HG03469 (cell line): ENCODE measurements around the gene SEMA6B.
"Not testable (repeated sequence)": the region's sequence is repeated elsewhere in the genome, so short reads cannot be mapped to it uniquely, and the experiment has no call there.

Experiments used
- ATAC-seq: cut with Tn5 transposase; IDR thresholded peaks from one replicate; pipeline ENCODE4 v1.9.1; 2021; ENCODE audit warnings: mild to moderate bottlenecking, moderate library complexity, moderate number of reproducible peaks; ENCODE audit not compliant: unreplicated experiment

Gene SEMA6B

DNA sequence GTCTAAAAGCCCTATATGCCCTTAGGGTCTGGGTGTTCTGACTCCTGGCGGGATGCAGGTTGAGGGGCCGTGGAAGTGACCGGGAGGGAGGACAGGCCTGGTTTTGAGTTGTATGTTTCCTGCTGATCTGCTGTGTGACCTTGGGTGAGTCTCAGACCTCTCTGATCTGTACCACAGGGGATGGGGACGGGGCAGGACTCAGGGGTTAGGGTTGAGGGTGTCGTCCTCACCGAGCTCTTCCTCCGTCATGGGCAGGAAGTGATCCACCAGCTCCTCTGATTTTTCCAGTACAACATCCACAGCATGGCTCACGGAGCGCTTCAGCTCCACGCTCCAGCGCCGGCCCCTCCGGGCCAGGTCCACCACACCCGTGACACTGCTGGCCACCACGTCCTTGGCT, 30.6 kb downstream of the SEMA6B start:
- ATAC-seq: no peak

- not testable (repeated sequence) for ATAC-seq
These were observed 32.1 kb downstream of the SEMA6B start for GRCh38 chr19:4527377-4527776.

DNA sequence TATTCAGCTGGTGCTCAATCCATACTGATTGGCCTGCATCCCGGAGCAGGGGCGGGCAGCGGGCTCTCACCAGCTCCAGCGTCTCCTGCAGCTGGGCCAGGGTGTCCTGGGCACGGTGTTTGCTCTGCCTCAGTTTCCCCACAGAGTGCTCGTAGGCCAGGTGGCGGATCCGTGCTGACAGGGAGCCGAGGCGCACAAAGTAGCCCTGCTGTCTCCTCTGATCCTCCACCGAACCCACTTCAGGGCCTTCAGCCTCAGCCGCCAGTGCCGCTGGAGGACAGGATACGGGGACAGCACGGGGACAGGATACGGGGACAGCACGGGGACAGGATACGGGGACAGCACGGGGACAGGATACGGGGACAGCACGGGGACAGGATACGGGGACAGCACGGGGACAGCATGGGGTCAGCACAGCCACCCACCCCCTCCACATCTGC, 33.9 kb downstream of the SEMA6B start:
- ATAC-seq: no peak

- ATAC-seq: no peak
These were observed 34.5 kb downstream of the SEMA6B start for GRCh38 chr19:4524808-4525562.

GRCh38 chr19:4523306-4524110, 36.0 kb downstream of the SEMA6B start:
- no peak for ATAC-seq

DNA sequence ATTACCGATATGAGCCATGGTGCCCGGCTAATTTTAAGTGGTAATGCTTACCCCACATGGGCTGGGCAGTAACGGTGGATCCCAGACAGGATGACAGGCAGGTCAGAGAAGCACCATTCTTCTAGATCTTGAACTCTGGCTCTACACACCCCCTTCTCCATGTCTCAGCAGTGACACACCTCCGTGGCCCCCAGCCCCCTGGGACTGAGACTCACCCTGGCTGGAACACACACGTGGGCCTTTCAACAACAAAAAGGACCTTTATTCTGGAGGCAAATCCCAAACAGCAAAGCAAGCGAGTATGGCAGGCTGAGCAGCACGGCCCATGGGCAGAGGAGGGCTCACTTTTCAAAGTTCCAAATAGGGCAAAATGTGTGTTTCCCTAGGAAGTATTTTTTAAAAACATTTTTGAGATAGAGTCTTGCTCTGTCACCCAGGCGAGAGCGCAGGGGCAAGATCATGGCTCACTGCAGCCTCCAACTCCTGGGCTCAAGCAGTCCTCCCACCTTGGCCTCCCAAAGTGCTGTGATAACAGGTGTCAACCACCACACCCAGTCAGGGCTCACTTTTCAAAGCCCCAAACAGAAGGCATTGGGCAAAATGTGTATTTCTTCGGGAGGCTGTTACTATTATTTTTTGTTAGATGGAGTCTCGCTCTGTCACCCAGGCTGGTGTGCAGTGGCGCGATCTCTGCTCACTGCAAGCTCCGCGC, 37.0 kb downstream of the SEMA6B start:
- no peak for ATAC-seq

DNA sequence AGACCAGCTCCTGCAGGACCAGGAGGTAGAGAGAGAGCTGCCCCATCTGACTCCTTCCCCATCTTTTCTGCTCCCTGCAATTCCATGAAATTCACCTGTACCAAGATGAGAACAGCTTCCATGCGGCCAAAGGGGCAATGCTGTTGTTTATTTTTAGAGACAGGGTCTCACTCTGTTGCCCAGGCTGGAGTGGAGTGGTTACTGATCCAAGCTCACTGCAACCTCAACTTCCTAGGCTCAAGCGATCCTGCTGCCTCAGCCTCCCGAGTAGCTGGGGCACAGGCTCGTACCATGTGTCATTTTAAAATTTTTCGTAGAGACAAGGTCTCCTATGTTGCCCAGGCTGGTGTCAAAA, 37.6 kb downstream of the SEMA6B start:
- ATAC-seq: no peak

GRCh38 chr19:4521170-4521887, 38.2 kb downstream of the SEMA6B start:
- no peak for ATAC-seq

DNA sequence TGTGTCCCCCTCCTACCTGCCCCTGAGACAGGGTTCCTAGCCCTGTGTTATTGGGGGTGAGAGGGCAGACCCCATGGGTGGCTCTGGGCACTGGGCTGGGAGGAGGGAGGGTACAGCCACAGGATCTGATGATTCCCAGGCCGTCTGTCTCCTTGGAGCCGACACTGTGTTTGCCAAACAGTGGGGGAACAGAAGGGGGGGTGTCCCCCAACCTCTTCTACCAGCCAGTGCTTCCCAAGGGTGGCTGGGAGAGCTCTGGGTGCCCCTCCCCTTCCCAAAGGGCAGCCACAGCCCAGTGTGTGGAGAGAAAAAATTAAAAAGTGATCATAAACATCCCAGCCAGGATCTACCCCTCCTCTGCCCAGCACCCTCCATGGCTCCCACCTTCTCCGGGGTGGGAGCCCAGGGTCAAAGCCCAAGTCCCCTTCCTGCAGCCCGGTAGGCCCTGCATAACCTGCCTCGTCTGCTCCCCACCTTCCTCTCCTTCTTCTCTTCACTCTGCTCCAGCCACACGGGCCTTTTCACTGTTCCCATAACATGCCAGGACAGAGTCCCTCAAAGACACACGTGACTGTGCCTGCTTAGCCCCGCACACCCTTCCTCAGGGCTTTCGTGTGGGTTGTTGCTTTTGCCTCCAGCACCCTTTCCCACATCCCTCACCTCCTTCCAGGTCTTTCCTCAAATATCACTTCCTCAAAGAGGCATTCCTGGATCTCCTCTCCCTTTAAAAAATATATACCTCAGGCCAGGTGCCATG, 39.8 kb downstream of the SEMA6B start:
- ATAC-seq: no peak

DNA sequence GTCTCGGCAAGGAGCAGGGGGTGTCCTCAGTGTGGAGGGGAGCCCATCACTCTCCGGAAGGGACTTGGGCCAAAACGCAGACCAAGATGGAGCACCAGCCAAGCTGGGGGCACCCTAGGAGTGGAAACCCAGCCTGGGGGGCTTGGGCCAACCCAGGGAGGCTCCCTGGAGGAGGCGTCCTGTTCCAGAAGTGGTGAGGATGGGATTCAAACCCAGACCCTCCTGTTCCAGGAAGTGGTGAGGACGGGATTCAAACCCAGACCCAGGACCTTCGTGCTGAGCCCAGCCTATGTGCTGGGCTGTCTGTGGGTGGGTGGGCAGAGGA, 40.4 kb downstream of the SEMA6B start:
- ATAC-seq: no peak

- no peak for ATAC-seq
These were observed 40.9 kb downstream of the SEMA6B start, which contains the start of gene PLIN4 for GRCh38 chr19:4518345-4519171. Gene PLIN4, minus strand, starts transcription at chr19:4518486. Its CDS starts 214 bp downstream, at chr19:4518272.

DNA sequence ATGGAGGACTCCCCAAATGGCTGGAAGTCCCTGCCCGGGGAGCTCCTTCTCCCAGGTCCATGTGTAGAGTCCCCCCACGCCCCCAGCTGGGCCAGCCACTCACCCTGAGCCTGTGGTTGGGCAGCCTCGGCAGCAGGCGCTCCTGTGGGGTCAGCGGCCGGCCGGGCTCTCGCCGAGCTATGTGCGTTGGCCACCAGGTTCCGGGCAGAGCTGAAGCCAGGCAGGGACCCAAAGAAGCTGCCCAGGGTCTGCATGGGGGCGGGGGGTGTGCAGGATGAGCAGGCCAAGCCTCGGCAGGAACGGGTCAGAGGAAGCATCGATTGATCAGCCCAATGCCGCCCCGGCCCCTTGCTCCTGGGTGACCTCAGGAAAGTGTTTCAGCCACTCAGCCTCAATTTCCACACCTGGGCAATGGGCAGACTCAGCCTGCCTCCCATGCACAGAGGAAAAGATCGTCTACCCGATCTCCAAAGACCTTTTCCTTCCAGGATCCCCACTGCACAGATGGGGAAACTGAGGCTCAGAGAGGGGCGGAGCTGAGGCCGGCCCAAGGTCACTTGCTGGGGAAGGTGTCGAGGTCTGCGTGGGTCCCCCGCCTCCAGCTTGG, 41.9 kb downstream of the SEMA6B start:
- ATAC-seq: no peak

DNA sequence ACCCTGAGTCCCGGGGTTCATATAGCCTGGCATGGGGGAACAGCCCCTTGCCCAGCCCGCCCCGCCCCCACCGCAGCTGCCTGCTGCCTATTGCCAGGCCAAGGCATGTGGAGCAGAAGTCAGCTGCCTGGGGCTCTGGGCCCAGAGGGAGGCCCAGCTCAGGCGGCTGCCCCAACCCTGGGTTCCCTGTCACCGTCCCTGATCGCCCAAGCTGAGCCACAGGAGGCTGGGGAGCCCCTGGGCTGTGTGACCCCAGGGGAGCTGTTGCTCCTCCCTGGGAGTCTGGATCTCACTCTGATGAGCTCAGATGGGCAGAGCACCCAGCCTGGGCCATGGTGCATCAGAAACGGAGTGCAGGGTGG, 42.6 kb downstream of the SEMA6B start:
- no peak for ATAC-seq

DNA sequence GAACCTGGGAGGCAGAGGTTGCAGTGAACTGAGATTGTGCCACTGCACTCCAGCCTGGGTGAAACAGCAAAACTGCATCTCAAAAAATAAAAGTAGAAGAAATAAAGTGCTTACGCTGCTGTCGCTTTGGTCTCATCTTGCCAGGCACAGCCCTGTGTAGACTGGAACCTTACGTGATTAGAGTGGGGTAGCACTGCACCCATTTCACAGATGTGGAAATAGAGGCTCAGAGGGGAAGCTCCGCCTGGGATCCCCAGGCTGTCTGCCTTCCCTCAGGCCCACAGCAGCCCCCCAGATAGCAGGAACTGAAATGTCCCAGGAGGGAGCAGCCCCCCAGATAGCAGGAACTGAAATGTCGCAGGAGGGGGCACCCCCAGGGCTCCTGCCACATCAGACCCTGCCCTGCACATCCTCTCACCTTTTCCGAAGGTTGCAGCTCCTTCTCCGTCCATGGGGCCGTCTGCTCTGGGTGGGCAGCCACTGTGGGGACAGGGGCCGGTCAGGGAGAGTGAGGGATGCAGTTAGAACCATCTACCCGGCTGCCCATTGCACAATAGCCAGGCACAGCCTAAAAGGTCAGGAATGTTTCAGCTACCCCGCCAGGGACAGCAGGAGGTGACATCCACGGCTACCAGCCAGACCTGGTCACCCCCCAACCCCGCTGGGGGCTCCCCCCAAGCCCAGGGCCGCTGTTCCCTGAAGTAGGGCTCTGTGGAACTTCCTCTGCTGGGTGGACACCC, 43.1 kb downstream of the SEMA6B start:
- ATAC-seq: no peak

DNA sequence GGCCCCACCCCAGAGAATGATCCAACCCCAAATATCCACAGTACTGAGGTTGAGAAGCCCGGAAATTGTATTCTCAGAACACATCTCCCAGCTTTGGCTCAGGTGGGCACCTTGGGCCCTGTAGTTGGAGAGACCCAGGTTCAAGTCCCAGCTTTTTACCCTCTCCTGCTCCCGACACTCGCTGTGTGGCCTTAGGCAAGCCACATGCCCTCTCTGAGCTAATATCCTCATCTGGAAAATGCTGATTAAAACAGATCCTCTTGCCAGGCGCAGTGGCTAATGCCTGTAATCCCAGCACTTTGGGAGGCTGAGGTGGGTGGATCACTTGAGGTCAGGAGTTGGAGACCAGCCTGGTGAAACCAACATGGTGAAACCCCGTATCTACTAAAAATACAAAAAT, 43.8 kb downstream of the SEMA6B start:
- no peak for ATAC-seq

DNA sequence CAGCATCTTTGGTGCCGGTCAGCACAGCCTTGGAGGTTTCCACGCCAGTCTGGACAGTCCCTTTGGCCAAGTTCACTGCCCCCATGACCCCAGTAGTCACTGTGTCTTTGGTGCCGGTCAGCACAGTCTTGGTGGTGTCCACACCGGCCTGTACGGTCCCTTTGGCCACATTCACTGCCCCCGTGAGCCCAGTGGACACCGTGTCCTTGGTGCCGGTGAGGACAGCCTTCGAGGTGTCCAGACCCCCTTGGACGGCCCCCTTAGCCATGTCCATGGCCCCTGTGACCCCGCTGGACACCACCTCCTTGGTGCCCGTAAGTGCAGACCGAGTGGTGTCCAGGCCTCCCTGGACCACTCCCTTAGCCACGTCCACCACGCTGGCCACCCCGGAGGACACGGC, 46.2 kb downstream of the SEMA6B start:
- ATAC-seq: no peak

DNA sequence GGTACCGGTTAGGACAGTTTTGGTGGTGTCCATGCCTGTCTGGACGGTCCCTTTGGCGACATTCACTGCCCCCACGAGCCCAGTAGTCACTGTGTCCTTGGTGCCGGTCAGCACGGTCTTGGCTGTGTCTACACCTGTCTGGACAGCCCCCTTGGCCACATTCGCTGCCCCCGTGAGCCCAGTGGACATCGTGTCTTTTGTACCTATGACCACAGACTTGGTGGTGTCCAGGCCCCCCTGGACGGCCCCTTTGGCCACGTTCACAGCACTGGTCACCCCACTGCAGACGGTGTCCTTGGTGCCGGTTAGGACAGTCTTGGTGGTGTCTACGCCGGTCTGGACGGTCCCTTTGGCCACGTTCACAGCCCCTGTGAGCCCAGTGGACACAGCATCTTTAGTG, 47.4 kb downstream of the SEMA6B start:
- no peak for ATAC-seq

DNA sequence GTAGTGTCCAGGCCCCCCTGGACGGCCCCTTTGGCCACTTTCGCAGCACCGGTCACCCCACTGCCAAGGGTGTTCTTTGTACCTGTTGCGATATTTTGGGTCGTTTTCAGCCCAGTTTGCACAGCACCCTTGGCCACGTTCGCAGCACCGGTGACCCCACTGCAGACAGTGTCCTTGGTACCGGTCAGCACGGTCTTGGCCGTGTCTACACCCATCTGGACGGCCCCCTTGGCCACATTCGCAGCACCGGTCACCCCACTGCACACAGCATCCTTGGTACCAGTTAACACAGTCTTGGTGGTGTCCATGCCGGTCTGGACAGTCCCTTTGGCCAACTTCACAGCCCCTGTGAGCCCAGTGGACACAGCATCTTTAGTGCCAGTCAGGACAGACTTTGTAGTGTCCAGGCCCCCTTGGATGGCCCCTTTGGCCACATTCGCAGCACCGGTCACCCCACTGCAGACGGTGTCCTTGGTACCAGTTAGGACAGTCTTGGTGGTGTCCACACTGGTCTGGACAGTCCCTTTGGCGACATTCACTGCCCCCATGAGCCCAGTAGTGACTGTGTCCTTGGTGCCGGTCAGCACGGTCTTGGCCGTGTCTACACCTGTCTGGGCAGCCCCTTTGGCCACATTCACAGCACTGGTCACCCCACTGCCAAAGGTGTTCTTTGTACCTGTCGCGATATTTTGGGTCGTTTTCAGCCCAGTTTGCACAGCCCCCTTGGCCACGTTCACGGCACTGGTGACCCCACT, 48.0 kb downstream of the SEMA6B start:
- no peak for ATAC-seq
